ENCODE data around the gene TTC8. TPM values are rescaled to one million over a fixed set of nuclear protein-coding genes. Genes with fewer than 3 reads are reported as not detected.

The TTC8 gene
- polyA plus RNA-seq, 1 of the 3 experiments (the other 2 are of a cell fraction), result 51.6 TPM

GRCh38 chr14:88895116-88895515 lies 70.7 kb downstream of the TTC8 start:
- no peaks in the 10 kb centered on the region for H3K36me3 ChIP-seq (replicated peaks in 1 of 2; ENCODE audit: control insufficient read depth in 1 of 2, insufficient read depth in 2 of 2, low read length in 1 of 2)
- no peaks in the 10 kb centered on the region for H3K79me2 ChIP-seq (ENCODE audit: insufficient read depth)
- no peak overlapping the region for H3K27ac ChIP-seq (ENCODE audit: low read depth in 2 of 2, low read length in 1 of 2)
- no peaks in the 10 kb centered on the region for H3F3A ChIP-seq (replicated peaks; ENCODE audit: insufficient read depth)
- no peaks in the 10 kb centered on the region for H3K27me3 ChIP-seq (ENCODE audit: insufficient read depth)
- no peak for DNase-seq
- H3K9me2 ChIP-seq, result no peaks in the 10 kb centered on the region
- peaks cover 0 to 16% of the 10 kb centered on the region in 2 experiments; a peak in 1 of 4 replicates for H3K4me1 ChIP-seq (ENCODE audit: control insufficient read depth in 1 of 2, insufficient read depth in 2 of 2, low read depth in 1 of 2, low read length in 1 of 2)
- no peaks in the 10 kb centered on the region for H3K9me3 ChIP-seq
- no peak overlapping the region for H3K9ac ChIP-seq
- CTCF ChIA-PET, result no interaction called here
- no peak overlapping the region for H3K4me2 ChIP-seq
- TF ChIP-seq TEAD4 (IDR thresholded peaks at IDR 0.05; ENCODE audit: borderline replicate concordance, insufficient read depth) (no peak), RFX5 (IDR thresholded peaks at IDR 0.05; ENCODE audit: low read length) (no peak), MAX (IDR thresholded peaks at IDR 0.05; ENCODE audit: low read depth) (no peak), PBX3 (IDR thresholded peaks at IDR 0.05) (no peak), GATA2 (CRISPR knock-in tag; IDR thresholded peaks at IDR 0.05) (no peak)
- TF ChIP-seq, protein P1, sequence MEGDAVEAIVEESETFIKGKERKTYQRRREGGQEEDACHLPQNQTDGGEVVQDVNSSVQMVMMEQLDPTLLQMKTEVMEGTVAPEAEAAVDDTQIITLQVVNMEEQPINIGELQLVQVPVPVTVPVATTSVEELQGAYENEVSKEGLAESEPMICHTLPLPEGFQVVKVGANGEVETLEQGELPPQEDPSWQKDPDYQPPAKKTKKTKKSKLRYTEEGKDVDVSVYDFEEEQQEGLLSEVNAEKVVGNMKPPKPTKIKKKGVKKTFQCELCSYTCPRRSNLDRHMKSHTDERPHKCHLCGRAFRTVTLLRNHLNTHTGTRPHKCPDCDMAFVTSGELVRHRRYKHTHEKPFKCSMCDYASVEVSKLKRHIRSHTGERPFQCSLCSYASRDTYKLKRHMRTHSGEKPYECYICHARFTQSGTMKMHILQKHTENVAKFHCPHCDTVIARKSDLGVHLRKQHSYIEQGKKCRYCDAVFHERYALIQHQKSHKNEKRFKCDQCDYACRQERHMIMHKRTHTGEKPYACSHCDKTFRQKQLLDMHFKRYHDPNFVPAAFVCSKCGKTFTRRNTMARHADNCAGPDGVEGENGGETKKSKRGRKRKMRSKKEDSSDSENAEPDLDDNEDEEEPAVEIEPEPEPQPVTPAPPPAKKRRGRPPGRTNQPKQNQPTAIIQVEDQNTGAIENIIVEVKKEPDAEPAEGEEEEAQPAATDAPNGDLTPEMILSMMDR (IDR thresholded peaks at IDR 0.05), result no peak
- POLR2A ChIA-PET, result no interaction called here
- no peak overlapping the region for H2AFZ ChIP-seq (ENCODE audit: low read depth)
- 71% methylated on average over 4 of the region's 4 CpGs for WGBS (ENCODE audit: low lambda C conversion rate)
- no peak overlapping the region for H3K4me3 ChIP-seq (ENCODE audit: low read depth in 2 of 2, low read length in 1 of 2)
- H4K20me1 ChIP-seq (ENCODE audit: insufficient read depth), result no peaks in the 10 kb centered on the region

GRCh38 chr14:88901189-88901588 lies 76.7 kb downstream of the TTC8 start:
- Histone ChIP-seq H3K4me1 (ENCODE audit: control insufficient read depth in 1 of 2, insufficient read depth in 2 of 2, low read depth in 1 of 2, low read length in 1 of 2) (peaks cover 0 to 41% of the 10 kb centered on the region in 2 experiments; a peak in 2 of 4 replicates), H3K4me3 (ENCODE audit: low read depth in 2 of 2, low read length in 1 of 2) (no peak overlapping the region), H3K27me3 (ENCODE audit: insufficient read depth) (no peaks in the 10 kb centered on the region), H3K9me2 (no peaks in the 10 kb centered on the region), H2AFZ (ENCODE audit: low read depth) (no peak overlapping the region), H3K27ac (ENCODE audit: low read depth in 2 of 2, low read length in 1 of 2) (peak overlapping the region in 1 of 2 experiments; percentile 100; a peak in 3 of 4 replicates), H3K79me2 (ENCODE audit: insufficient read depth) (no peaks in the 10 kb centered on the region), H3K9ac (no peak overlapping the region), H3K9me3 (no peaks in the 10 kb centered on the region), H4K20me1 (ENCODE audit: insufficient read depth) (no peaks in the 10 kb centered on the region), H3K4me2 (no peak overlapping the region), H3F3A (replicated peaks; ENCODE audit: insufficient read depth) (no peaks in the 10 kb centered on the region), H3K36me3 (replicated peaks in 1 of 2; ENCODE audit: control insufficient read depth in 1 of 2, insufficient read depth in 2 of 2, low read length in 1 of 2) (no peaks in the 10 kb centered on the region)
- ChIA-PET POLR2A (interaction anchor here (0.6 to 3.3 kb wide), 7 partner anchors 47 to 218 kb away, joined by 3 to 38 read pairs (median 5); partner anchors contain the start of genes EML5 and TTC8), CTCF (interaction anchor here (0.9 to 7.2 kb wide), 3 partner anchors 51 to 220 kb away, joined by 3 to 49 read pairs (median 4); partner anchors contain the start of gene TTC8)
- peak; percentile 22 for DNase-seq
- WGBS (ENCODE audit: low lambda C conversion rate), result 57% methylated on average over 4 of the region's 4 CpGs
- TF ChIP-seq, protein P2, sequence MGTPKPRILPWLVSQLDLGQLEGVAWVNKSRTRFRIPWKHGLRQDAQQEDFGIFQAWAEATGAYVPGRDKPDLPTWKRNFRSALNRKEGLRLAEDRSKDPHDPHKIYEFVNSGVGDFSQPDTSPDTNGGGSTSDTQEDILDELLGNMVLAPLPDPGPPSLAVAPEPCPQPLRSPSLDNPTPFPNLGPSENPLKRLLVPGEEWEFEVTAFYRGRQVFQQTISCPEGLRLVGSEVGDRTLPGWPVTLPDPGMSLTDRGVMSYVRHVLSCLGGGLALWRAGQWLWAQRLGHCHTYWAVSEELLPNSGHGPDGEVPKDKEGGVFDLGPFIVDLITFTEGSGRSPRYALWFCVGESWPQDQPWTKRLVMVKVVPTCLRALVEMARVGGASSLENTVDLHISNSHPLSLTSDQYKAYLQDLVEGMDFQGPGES (IDR thresholded peaks at IDR 0.05; ENCODE audit: low read depth, low read length), result no peak
- TF ChIP-seq, protein P3, sequence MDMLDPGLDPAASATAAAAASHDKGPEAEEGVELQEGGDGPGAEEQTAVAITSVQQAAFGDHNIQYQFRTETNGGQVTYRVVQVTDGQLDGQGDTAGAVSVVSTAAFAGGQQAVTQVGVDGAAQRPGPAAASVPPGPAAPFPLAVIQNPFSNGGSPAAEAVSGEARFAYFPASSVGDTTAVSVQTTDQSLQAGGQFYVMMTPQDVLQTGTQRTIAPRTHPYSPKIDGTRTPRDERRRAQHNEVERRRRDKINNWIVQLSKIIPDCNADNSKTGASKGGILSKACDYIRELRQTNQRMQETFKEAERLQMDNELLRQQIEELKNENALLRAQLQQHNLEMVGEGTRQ (IDR thresholded peaks at IDR 0.05; ENCODE audit: borderline replicate concordance, low read depth, low read length), result peak; percentile 12; the same call in 1 of the 2 replicates

Measured in SK-N-SH (cell line).